ENCODE results near the gene NCKAP5.

NCKAP5 gene

GRCh38 chr2:132915812-132916549 lies 652.3 kb downstream of the NCKAP5 start:
- no peak for DNase-seq (ENCODE audit: extremely low read depth in 1 of 2, low read depth in 1 of 2)

GRCh38 chr2:132911726-132912724 lies 656.2 kb downstream of the NCKAP5 start:
- no peak for DNase-seq (ENCODE audit: extremely low read depth in 1 of 2, low read depth in 1 of 2)

GRCh38 chr2:132910432-132910831 lies 657.8 kb downstream of the NCKAP5 start:
- DNase-seq (ENCODE audit: extremely low read depth in 1 of 2, low read depth in 1 of 2), result no peak

GRCh38 chr2:132909427-132909826 lies 658.8 kb downstream of the NCKAP5 start:
- DNase-seq (ENCODE audit: extremely low read depth in 1 of 2, low read depth in 1 of 2), result no peak

GRCh38 chr2:132904142-132904842 lies 664.0 kb downstream of the NCKAP5 start:
- no peak for DNase-seq (ENCODE audit: extremely low read depth in 1 of 2, low read depth in 1 of 2)

GRCh38 chr2:132902626-132903025 lies 665.6 kb downstream of the NCKAP5 start:
- DNase-seq (ENCODE audit: extremely low read depth in 1 of 2, low read depth in 1 of 2), result no peak

- no peak for DNase-seq (ENCODE audit: extremely low read depth in 1 of 2, low read depth in 1 of 2)
Observed at GRCh38 chr2:132901661-132902060, 666.6 kb downstream of the NCKAP5 start.

- no peak for DNase-seq (ENCODE audit: extremely low read depth in 1 of 2, low read depth in 1 of 2)
Observed at GRCh38 chr2:132897111-132897510, 671.2 kb downstream of the NCKAP5 start.

- DNase-seq (ENCODE audit: extremely low read depth in 1 of 2, low read depth in 1 of 2), result no peak
Observed at GRCh38 chr2:132896073-132896472, 672.2 kb downstream of the NCKAP5 start.

- DNase-seq (ENCODE audit: extremely low read depth in 1 of 2, low read depth in 1 of 2), result no peak
Observed at GRCh38 chr2:132891498-132891897, 676.8 kb downstream of the NCKAP5 start.

GRCh38 chr2:132886574-132886973 lies 681.7 kb downstream of the NCKAP5 start:
- DNase-seq (ENCODE audit: extremely low read depth in 1 of 2, low read depth in 1 of 2), result no peak

GRCh38 chr2:132884705-132885104 lies 683.6 kb downstream of the NCKAP5 start:
- no peak for DNase-seq (ENCODE audit: extremely low read depth in 1 of 2, low read depth in 1 of 2)

- DNase-seq (ENCODE audit: extremely low read depth in 1 of 2, low read depth in 1 of 2), result no peak
Observed at GRCh38 chr2:132884292-132884691, 684.0 kb downstream of the NCKAP5 start.

GRCh38 chr2:132883430-132883829 lies 684.8 kb downstream of the NCKAP5 start:
- DNase-seq (ENCODE audit: extremely low read depth in 1 of 2, low read depth in 1 of 2), result no peak

- DNase-seq (ENCODE audit: extremely low read depth in 1 of 2, low read depth in 1 of 2), result no peak
Observed at GRCh38 chr2:132881546-132881945, 686.7 kb downstream of the NCKAP5 start.

GRCh38 chr2:132877923-132878322 lies 690.3 kb downstream of the NCKAP5 start:
- DNase-seq (ENCODE audit: extremely low read depth in 1 of 2, low read depth in 1 of 2), result no peak

GRCh38 chr2:132876745-132877391 lies 691.4 kb downstream of the NCKAP5 start:
- DNase-seq (ENCODE audit: extremely low read depth in 1 of 2, low read depth in 1 of 2), result no peak

GRCh38 chr2:132875193-132875592 lies 693.1 kb downstream of the NCKAP5 start:
- DNase-seq (ENCODE audit: extremely low read depth in 1 of 2, low read depth in 1 of 2), result no peak

GRCh38 chr2:132873738-132874137 lies 694.5 kb downstream of the NCKAP5 start:
- no peak for DNase-seq (ENCODE audit: extremely low read depth in 1 of 2, low read depth in 1 of 2)

GRCh38 chr2:132871831-132872230 lies 696.4 kb downstream of the NCKAP5 start:
- DNase-seq (ENCODE audit: extremely low read depth in 1 of 2, low read depth in 1 of 2), result no peak

GRCh38 chr2:132863961-132864360 lies 704.3 kb downstream of the NCKAP5 start:
- no peak for DNase-seq (ENCODE audit: extremely low read depth in 1 of 2, low read depth in 1 of 2)
